A673 (cell line): ENCODE measurements around the gene INHBE. TPM values are rescaled to one million over a fixed set of nuclear protein-coding genes. Genes with fewer than 3 reads are reported as not detected.

Source experiments
- BruUV-seq: library from RNA; stranded (reverse); fragments of 400-500 nt; replicated peaks from 2 replicates; lab custom pipeline; 2021; lab: Mats Ljungman, UMichigan
- CTCF ChIA-PET: fragments of 300-600 bp; sonication (Branson Sonifier 250); formaldehyde crosslinking; loops from one replicate; lab custom pipeline; 2022; ENCODE audit warnings: antibody characterized with exemption; lab: Charles Lee
- POLR2A ChIA-PET: fragments of 300-600 bp; sonication (Branson Sonifier 250); formaldehyde crosslinking; loops from one replicate; lab custom pipeline; 2022; ENCODE audit warnings: antibody characterized with exemption; ENCODE audit not compliant: low non-redundant PET; lab: Charles Lee
- DNase-seq: peaks from one replicate; pipeline ENCODE4 v3.0.0-alpha.2; 2015; ENCODE audit warnings: low spot score
- H3K27ac ChIP-seq: fragments of 200-600 bp; sonication (generic); 2 replicates; pipeline ENCODE4 v1.5.1; 2016; ENCODE audit warnings: mixed run types, low read depth, mild to moderate bottlenecking, mixed read lengths, antibody characterized with exemption, low read length; ENCODE audit not compliant: poor library complexity, severe bottlenecking
- H3K27me3 ChIP-seq: fragments of 200-600 bp; sonication (generic); replicated peaks from 2 replicates; pipeline ENCODE4 v1.6.1; 2017; ENCODE audit warnings: mixed run types, low read depth, mild to moderate bottlenecking, mixed read lengths, antibody characterized with exemption, low read length; ENCODE audit not compliant: insufficient read depth, poor library complexity
- H3K36me3 ChIP-seq: fragments of 200-600 bp; sonication (generic); 2 replicates; pipeline ENCODE4 v1.6.1; 2016; ENCODE audit warnings: mixed run types, mild to moderate bottlenecking, mixed read lengths, antibody characterized with exemption, low read length; ENCODE audit not compliant: insufficient read depth, poor library complexity, severe bottlenecking
- H3K4me1 ChIP-seq: fragments of 200-600 bp; sonication (generic); 2 replicates; pipeline ENCODE4 v1.6.1; 2017; ENCODE audit warnings: mixed run types, mild to moderate bottlenecking, mixed read lengths, antibody characterized with exemption, low read length; ENCODE audit not compliant: insufficient read depth, poor library complexity, severe bottlenecking
- H3K4me3 ChIP-seq: fragments of 200-600 bp; sonication (generic); 2 replicates; pipeline ENCODE4 v1.5.1; 2016; ENCODE audit warnings: low read depth, mixed run types, mild to moderate bottlenecking, mixed read lengths, low read length; ENCODE audit not compliant: poor library complexity, severe bottlenecking
- H3K9me3 ChIP-seq: fragments of 200-600 bp; sonication (generic); 2 replicates; pipeline ENCODE4 v1.6.1; 2016; ENCODE audit warnings: mixed run types, low read depth, mild to moderate bottlenecking, mixed read lengths, antibody characterized with exemption, low read length; ENCODE audit not compliant: poor library complexity, severe bottlenecking
- EZH2 ChIP-seq: fragments of 200-600 bp; sonication (generic); IDR thresholded peaks from 2 replicates; pipeline ENCODE4 v1.6.1; 2017; ENCODE audit warnings: borderline replicate concordance, low read depth, mild to moderate bottlenecking, mixed read lengths, antibody characterized with exemption, low read length; ENCODE audit not compliant: poor library complexity, severe bottlenecking
- intact Hi-C: fragments of 100-400 bp; cut with micrococcal nuclease; formaldehyde crosslinking; loops from one replicate; pipeline ENCODE4 v1.10.0; 2022; ENCODE audit not compliant: unreplicated experiment
- total RNA-seq: library from RNA; stranded (reverse); gene quantifications from 2 replicates; pipeline ENCODE4 v1.2.3, GENCODE V29; 2021
- TF ChIP-seq, protein P1 (sequence below): fragments of 300-800, 200-600 bp; sonication (generic); conservative IDR thresholded peaks from 2 replicates; pipeline ENCODE4 v1.5.1; 2017; ENCODE audit warnings: low read depth, mild to moderate bottlenecking, antibody characterized with exemption, low read length, moderate library complexity, mixed read lengths

Gene INHBE
- total RNA-seq, 1 experiment from 2014 or later, result 0.62 TPM

DNA sequence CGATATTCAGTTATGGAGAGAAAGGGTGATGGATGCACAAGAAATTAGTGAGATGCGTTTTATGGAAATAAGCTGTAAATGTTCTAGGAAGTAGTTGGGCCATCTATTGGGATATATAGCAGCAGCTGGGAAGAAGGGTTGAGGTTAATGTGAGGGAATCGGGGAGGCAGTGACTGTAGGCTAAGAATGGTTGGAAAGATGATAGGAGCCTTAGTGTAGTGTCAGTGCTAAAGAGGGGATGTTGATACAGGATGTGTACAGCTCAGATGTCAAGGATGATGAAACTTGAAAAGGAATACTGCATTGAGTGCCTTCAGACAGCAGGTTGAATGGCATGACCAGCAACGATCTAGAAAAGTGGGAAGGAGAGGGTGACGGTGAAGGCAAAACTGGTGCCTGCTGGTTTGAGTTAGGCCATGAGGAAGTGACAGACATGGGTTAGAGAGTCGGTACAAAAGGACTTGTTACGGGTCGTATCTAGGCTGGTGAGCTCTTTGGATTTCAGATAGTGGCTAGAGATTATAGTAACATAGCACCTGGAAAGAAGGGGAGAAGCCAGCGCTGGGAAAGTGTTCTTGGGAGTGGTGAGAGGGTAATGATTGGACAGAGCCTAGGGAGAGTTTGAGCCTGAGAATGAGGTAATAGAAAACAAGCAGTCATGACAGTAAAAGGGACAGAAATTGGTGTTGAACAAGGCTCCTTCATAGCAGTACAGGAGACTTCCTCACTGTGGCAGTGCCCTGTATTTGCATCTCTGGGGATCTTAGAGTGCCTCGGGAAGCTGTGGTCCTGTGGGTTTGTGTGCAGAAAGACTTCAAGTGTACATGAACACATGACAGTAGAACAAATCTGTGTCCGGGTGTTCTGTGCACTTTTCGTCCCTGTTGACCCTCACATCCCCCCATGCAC is 42.4 kb downstream of the INHBE start:
- POLR2A ChIA-PET, result no interaction called here
- Histone ChIP-seq H3K9me3 (no peaks in the 10 kb centered on the region), H3K36me3 (peaks cover 68% of the 10 kb centered on the region), H3K27me3 (no peaks in the 10 kb centered on the region), H3K27ac (no peak overlapping the region), H3K4me1 (no peaks in the 10 kb centered on the region), H3K4me3 (no peak overlapping the region)
- intact Hi-C loops, result no loop called here
- BruUV-seq, result no TSS peak
- TF ChIP-seq, protein P1, sequence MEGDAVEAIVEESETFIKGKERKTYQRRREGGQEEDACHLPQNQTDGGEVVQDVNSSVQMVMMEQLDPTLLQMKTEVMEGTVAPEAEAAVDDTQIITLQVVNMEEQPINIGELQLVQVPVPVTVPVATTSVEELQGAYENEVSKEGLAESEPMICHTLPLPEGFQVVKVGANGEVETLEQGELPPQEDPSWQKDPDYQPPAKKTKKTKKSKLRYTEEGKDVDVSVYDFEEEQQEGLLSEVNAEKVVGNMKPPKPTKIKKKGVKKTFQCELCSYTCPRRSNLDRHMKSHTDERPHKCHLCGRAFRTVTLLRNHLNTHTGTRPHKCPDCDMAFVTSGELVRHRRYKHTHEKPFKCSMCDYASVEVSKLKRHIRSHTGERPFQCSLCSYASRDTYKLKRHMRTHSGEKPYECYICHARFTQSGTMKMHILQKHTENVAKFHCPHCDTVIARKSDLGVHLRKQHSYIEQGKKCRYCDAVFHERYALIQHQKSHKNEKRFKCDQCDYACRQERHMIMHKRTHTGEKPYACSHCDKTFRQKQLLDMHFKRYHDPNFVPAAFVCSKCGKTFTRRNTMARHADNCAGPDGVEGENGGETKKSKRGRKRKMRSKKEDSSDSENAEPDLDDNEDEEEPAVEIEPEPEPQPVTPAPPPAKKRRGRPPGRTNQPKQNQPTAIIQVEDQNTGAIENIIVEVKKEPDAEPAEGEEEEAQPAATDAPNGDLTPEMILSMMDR, result no peak
- no peak for TF ChIP-seq EZH2
- CTCF ChIA-PET, result no interaction called here
- DNase-seq, result no peak

DNA sequence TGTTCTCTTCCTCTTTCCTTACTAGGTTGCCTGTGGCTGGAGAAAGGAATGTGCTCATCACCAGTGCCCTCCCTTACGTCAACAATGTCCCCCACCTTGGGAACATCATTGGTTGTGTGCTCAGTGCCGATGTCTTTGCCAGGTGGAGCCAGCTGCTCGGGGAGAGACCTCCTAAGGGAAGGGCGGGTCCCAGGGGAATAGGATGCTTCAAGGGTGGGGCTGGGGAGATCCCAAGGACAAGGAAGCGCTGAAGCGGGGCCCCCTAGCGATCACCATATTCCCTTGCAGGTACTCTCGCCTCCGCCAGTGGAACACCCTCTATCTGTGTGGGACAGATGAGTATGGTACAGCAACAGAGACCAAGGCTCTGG is 43.0 kb downstream of the INHBE start:
- H3K27me3 ChIP-seq, result no peaks in the 10 kb centered on the region
- BruUV-seq, result no TSS peak
- no peak overlapping the region for H3K27ac ChIP-seq
- H3K4me3 ChIP-seq, result no peak overlapping the region
- H3K36me3 ChIP-seq, result peaks cover 66% of the 10 kb centered on the region
- no peak for TF ChIP-seq EZH2
- TF ChIP-seq, protein P1, result peak; percentile 24; the same call in 1 of the 2 replicates
- H3K9me3 ChIP-seq, result no peaks in the 10 kb centered on the region
- ChIA-PET POLR2A (no interaction called here), CTCF (no interaction called here)
- intact Hi-C loops, result no loop called here
- no peaks in the 10 kb centered on the region for H3K4me1 ChIP-seq
- no peak for DNase-seq

DNA sequence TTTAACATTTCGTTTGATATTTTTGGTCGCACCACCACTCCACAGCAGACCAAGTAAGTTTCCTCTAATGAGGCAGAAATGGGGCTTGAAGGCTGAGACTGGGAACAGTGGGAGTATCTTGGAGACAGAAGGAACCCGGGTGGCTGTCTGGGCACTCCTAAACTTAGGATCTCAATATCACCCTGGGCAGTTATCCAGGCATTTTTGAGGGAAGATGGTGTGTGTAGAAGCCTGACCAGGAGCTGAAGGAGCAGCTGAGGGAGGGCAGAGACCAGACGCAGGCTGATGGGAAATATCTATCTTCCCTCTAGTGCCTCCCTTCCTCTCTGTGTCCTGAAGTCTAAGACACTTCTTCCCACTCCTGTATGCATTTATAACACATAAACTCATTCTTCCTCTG is 43.5 kb downstream of the INHBE start:
- TF ChIP-seq, protein P1, result 0 out of 2 replicates have a peak, but pooled peaks have one; percentile 4
- TF ChIP-seq EZH2, result no peak
- ChIA-PET POLR2A (no interaction called here), CTCF (no interaction called here)
- H3K36me3 ChIP-seq, result peaks cover 69% of the 10 kb centered on the region
- H3K4me3 ChIP-seq, result no peak overlapping the region
- H3K4me1 ChIP-seq, result no peaks in the 10 kb centered on the region
- no peaks in the 10 kb centered on the region for H3K9me3 ChIP-seq
- H3K27ac ChIP-seq, result no peak overlapping the region
- no peak for DNase-seq
- no peaks in the 10 kb centered on the region for H3K27me3 ChIP-seq
- intact Hi-C loops, result no loop called here
- no TSS peak for BruUV-seq
